ENCODE measurements around the gene PKD1L1.

The PKD1L1 gene

DNA sequence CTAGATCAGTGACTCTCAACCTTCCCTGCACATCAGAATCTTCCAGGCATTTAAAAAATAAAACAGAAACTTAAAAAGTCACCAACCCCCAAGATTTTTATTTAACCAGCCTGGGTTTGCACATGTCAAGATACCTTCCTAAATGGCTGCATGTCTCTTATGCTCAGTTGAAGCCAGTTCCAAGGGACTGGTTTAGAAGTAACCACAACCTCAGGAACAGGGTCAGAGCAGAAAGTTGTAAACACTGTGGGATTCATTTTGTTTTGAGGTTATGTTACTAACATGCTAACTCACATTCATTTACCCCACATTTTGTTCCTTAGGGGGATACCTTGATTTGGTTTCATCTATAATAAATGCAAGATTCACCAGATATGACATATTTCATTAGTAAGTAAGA is 72.9 kb downstream of the PKD1L1 start:
- no peak for DNase-seq (ENCODE audit: low spot score)

DNA sequence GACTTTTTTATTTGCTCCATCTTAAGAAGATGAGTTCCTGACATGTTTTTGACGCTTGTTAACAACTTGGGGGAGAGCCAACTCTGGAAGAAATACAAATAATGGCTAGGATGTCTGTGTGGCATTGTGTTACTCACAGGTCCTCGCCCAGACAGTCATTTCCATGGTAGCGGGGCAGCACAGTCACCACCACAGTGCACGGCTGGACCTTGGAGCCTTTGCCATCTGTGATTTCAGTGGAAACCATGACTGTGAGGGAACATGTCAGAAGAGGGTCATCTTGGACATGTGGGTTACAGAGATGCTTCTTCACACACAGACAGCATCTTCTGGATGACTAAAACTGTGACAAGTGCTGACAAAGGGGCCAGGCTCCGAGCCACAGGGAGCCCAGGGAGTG is 74.5 kb downstream of the PKD1L1 start:
- no peak for DNase-seq (ENCODE audit: low spot score)

DNA sequence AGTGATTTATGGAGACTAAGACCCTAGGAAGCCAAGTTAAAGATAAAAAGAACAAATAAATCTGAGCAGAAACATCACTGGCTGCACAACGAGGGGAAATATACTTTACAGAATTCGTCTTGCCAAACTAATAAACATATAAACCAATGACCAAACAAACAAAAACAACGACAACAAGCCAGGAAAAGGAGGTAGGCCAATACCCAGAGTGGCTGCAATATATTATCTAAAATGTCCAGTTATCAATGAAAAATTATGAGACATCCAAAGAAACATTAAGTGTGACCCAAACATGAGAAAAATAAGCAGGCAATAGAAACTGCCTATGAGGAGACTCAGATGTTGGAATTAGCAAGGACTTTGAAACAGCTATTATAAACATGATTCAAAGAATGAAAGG is 81.0 kb downstream of the PKD1L1 start:
- DNase-seq (ENCODE audit: low spot score): no peak

DNA sequence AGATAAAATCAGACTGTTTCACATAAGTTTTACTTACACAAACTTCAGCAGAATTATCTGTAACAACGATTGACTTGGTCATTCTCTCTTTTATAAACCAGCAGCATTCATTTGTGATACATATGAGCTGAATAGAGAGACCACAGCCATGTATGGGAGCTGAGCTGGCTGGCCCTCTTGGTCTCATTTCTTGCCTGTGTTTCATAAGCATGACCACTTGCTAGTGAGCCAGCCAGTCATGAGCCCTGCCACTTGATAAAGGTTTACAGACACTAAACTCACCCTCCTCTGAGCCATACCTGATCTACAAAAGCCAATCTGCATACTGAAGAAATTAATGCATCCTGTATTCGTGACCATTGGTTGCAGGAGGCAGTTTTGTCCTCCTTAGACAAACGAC is 82.1 kb downstream of the PKD1L1 start:
- DNase-seq (ENCODE audit: low spot score): no peak

DNA sequence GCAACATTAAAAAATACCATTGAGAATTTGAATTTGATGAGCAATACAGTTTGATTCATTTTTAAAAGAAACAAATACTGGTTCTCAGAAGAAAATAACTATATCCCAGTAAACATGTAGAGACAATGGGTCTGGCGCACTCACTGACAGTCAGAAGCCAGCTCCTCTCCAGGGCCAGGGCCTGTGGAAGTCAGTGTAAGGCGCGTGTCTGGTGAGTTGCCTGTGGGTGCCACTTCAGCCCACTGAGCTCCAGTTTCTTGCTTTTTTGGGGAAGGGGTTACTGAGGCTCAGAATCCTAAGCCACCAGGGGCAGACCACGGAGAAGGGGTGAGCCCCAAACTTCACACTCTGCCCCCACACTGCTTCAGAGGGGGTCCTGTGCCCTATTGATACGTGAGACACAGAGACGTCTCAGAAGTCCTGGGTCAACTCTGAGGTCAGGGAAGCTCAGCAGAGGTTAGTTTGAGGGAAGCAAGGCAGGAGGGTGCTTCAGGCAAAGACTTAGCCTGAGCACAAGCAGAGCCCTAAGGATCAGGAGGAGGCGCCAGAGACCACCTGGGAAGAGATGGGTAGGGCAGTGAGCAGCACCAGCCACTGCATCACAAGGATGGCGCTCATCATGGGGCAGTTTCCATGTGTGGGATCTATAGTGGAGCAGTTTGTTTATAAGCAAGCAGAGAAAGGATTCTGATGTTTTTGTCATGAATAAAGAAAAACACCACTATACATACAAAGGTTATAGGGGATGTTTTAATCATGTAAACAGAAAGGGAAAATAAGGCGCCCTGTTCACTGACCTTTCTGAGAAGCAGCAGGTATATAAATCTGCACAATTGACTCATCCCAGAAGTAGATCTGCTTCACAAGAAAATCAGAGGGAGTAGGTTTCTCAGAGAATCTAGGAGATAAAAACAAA is 95.7 kb downstream of the PKD1L1 start:
- DNase-seq (ENCODE audit: low spot score): no peak

DNA sequence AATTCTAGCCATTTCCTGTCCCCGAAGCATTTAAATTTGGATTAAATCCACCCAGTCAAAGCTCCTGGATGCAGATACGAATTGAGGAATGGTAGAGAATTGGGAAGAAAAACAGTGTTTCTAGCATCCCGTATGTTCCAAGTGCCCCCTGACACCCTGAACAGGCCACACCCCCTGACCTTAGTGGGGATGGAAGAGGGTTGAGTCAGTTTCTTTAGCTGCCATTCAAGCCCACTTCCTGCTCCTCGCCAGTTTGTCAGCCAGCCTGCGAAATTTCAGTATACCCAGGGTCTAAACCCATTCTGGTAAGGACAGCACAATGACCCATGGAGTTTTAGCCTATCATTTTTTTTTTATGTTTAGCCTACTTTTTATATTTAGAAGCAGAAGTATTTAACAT is 101.1 kb downstream of the PKD1L1 start:
- DNase-seq (ENCODE audit: low spot score): no peak

DNA sequence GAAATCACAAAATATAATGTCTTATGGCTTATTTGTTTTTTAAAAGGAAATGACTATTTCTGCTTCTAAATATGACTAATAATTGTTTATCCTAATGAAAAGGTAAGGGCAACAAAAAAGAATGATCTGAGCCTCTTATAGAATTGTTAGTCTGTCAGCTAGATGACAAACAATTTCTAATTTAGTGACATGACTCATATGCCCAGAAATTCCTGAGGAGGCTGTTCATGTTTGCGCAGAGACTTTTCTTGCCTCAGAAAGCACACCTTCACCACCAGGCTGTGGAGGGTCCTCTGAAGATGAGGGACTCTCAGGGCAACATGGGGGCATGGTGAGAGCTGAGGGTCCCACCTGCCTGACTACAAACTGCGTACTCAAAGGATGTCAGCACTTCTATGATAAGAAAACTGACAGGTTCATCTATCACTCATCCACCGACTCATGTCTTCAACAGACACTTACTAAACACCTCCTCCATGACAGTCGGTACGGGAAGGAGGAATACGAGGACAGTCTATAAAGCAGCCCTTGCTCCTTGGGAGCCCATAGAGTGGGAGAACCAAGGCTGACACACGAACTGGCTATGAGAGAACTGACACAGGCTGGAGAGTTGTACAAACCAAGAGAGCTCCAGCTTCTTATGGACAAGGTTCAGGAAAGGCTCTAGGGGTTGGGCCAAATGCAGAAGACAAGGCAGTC is 102.0 kb downstream of the PKD1L1 start:
- DNase-seq (ENCODE audit: low spot score): no peak

DNA sequence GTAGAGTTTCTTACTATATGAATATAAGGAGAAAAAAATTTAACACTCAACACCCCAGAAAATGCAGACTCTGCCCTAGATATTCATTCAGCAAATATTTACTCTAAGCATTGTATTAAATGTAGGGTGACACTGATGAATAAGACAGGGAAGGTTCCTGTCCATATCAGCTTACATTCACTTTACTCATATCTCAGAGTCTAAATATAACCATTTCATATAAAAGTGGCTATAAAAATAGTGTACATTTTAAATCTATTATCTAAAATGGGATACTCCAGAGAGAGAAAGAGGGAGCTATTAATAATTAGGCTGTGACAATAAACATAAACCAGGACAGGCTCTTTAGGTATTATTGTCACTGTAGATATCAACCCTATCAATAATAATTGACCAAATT is 104.0 kb downstream of the PKD1L1 start:
- no peak for DNase-seq (ENCODE audit: low spot score)

DNA sequence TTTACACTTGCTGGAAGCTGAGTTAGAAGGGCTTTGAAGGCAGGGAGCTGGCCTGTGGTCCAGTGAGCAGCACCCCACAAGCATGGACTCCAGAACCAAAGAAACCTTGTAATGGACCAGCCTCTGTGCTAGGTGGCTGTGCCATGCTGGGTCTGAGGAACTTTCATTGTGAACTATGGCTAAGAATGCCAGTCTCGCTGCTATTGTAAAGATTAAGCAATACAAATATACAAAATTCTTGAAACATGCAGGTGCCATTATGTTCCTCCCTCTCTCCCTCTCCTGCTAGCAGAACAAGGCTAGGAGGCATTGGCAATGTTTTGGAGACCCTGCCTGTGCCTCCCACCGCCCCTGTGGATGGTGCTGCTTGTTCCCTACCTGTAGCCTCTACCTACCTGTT is 105.0 kb downstream of the PKD1L1 start:
- DNase-seq (ENCODE audit: low spot score): no peak

DNA sequence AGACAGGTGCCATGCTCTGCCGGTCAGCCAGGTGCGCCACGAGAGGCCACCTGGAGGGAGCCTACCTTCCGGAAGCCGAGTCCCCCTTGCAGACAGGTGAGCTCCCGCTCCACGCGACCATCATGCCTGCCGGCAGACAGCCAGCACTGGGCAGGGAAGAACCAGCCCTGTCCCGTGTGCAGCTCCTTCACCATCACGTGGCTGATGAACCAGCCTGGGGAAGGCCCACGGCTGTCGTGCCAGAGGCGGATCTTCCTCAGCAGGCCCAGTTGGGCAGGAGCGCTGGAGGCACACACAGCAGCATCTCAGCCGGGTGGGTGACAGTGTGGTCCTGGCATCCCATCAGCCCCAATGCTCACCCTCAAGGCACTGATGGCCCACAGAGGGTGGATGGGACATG is 108.9 kb downstream of the PKD1L1 start:
- no peak for DNase-seq (ENCODE audit: low spot score)

DNA sequence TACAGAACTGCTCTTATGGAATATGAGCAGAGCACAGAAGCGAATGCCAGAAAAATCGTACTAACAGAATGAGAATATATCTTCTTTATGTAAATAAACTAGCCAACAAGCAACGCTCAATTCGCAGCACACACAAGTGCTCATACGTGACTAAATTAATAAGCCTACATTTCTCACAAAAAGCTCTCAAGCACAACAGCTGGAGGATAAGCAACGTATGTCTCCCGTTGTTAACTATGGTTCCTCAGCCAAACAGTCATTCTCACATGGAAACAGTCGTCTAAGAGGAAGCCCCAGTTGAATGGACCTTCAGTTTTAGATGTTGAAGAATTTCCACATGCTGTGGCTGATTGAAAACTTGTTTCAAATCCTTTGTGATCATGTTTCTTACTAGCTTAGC is 110.4 kb downstream of the PKD1L1 start:
- no peak for DNase-seq (ENCODE audit: low spot score)

DNA sequence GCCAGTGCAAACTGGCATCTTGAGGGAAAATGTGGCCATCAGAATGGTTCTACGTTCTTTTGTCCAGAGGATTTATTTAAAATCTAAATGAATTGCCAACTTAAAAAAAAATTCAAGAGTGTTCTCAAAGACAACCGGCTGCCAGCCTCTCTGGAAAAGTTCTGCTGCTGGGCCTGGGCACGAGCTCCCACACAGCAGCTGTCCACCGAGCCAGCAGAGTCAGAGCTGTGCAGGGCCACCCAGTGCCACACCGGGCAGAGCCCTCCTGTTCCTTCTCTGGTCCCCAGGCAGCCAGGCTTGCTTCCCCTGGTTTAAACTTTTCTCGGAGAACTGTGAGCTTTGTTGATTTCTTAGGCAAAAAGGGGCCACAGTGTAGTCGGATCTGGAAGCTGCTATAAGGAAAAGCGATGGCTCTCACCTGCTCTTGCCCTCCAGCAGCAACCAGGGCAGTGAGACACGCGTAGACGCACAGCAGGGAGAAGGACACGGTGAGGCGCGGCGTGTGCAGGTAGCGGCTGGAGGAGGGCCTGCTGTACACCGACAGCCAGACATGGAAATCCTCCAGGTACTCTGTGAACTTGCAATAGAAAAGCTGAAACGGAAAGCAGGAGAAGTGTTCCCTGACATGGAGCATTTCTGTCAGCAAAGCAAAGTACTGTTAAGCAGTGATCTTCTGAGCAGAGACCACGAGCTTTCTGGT is 111.6 kb downstream of the PKD1L1 start:
- DNase-seq (ENCODE audit: low spot score): no peak

DNA sequence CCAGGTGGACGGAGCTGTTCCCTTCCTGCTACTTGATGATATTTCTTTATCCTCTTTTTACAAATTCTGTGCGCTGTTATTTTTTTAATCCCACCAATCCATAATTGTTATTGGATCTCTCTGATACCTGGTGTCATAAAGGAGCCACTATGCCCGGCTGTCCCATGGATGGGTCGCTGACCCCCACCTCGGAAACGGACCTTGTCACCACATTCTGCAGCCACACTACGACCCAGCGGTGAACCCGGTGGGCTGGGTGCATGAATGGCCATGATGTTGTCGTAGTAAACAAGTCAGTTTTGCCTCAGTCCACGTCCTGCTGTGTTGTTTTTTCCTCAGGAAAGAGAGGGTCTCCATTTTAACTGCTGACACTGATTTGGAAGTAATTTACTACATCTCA is 112.2 kb downstream of the PKD1L1 start:
- no peak for DNase-seq (ENCODE audit: low spot score)

DNA sequence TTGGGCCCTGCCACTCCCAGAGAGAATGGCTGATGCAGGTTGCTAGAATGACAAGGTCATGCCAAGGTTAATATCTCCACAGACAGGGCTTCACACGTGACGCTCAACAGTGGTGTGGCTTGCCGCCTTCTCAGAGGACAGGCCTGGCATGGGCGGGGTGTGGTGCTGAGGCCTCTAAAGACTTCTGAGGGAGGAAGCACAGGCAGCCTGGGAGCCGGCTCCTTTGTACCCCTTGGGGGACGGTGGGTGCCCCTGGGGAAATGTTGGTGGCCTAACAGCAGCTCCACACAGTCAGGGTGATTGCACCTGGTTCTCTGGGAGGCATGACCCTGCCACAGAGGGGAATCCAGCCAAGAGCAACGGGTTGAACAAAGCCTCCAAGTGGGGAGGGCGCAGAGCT is 115.1 kb downstream of the PKD1L1 start:
- DNase-seq (ENCODE audit: low spot score): no peak

DNA sequence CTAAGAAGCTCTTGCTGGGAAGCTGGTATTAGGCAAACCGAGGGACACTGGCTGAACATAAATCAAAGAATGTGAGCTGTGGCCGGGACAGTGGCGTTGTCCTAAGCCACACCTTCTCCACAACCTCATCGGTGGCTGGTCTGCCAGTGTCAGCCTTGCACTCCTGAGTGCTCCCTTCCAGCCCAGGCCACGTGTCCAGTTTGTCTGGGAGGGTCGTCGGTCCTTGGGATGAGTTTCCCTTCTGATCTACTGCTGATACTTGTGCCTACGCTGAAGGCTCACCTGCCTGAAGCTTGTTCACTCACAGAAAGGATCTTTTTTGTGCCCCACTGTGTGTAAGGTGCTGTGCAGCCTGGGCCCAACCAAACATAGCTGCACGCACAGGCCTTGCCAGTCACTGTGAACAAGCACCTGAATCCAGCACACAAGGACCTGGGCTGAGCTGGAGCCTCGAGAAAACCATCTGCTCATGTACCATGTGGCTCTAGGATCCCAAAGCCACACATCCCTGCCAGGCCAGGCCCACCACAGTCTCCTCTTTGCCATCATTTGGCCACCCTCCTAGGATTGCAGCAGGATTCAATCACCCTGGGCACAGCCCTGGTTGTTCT is 116.1 kb downstream of the PKD1L1 start:
- no peak for DNase-seq (ENCODE audit: low spot score)

DNA sequence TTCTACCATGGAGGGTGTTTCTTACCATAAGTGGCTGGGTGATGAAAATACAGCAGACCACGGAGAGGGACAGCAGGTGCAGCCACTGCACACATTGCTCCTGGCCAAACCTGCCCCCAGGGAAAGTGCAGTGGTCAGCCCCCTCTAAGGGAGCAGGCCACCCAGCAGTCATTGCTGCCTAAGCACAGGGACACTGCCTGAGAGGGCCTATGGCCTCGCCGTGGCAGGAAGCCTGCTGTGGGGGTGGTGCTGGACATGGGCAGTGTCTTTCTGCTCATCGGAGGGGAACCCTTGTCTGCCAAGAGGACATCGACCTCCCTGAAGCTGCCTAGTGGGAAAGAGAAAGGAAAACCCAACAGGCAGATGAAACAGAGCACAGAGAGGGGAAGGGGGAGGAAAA is 118.3 kb downstream of the PKD1L1 start:
- DNase-seq (ENCODE audit: low spot score): no peak

DNA sequence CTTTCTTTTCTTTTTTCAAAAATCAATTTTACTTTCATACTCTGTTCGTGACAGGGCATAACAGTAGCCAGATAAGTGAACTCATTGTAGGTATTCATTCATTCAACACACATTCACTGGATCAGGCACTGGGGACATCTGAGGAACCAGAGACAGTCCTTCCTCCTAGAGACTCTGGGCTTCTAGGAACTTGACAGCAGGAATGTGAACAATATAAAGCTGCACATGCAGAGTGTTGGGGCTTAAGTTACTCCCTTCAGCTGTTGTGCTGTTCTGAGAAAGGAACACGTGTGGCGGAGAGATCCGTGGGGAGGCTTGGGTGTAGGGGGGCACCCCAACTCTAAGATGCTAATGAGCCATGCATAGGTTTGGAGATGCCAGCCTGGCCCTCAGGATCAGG is 120.4 kb downstream of the PKD1L1 start:
- no peak for DNase-seq (ENCODE audit: low spot score)

DNA sequence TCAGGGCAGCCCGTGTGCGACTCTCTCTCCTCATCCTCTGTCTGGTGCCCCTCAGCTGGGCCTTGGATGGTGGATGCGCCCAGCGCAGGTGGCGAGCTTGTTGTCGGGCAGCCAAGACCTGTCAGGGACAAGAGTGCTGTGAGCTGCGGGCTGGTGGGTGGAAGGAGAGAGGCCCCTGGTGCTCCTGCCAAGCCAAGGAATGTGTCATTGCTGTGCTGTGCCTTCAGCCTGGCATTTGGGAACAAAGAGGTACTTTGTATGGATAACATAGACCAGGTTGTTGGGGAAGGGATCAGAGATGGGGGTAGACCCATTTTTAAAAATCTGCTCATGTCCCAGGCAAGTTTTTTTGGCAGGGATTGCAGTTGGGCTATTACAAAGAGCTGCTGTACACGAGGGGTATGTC is 120.9 kb downstream of the PKD1L1 start:
- DNase-seq (ENCODE audit: low spot score): no peak

DNA sequence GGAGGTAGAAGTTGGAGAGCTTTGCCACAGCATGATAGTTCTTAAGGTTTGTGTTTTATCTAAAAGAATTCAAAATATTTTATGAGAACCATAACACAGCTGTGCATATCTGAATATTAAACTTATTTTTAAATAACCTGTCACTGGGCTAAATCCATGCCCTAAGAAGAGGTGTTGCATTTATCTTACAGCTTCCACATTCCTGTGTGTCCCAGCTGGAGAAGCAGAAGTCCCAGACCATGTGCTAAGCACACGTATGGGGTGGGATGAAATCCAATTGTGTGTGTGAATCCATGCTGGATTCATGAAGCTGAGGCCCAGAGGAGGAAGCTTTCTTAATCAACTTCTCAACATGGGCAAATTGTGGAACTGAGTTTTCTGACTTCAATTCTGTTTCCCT is 121.5 kb downstream of the PKD1L1 start:
- DNase-seq (ENCODE audit: low spot score): no peak

DNA sequence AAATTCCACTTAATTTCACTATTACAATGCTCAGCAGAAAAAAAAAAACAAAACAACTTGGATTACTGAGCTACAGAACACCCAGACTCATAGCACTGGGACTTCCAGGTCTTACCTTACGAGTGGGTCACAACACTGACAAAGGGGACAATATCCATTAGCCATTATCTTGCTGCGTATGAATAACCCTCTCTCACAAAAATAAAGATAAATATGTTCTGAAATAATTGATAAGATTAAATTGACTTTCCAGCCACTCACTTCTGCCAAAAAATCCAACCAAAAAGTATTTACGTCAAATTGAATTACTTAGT is 128.7 kb downstream of the PKD1L1 start:
- no peak for DNase-seq (ENCODE audit: low spot score)

DNA sequence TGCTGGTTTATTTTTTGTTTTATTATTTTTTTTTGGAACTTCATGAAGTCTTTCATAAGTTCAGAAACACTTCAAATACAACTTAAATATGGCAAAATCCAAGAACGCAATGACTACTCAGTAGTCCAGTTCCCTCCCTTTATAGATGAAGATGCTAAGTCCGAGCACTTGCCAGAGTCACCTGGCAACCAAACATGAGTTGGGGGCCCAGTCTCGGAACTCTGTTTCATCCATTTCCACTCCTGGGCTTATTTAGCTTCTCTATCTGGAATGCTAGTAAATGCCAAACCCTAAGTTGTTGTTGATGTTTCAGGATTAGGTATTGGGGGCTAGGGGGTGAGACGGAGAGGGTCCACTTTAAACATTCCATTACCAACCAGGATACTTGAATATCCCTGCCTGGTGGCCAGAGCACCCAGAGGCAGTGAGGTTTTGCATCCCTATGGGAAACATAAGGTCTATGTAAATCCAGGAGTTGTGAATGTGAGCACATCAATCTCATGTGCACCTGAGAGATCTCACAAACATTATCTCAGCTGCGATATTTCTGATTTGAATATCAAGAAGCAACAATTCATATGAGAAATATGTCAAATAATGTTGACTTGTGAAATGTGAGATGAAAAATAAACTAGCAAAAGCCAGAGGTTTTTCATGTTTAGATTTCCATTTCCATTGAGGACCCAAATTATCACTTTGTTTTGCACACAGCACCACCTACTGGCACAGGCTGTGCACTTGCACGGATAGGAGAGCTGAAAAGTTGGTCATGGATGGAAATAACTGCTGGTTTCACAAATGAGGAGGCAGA is 129.3 kb downstream of the PKD1L1 start:
- DNase-seq (ENCODE audit: low spot score): no peak

DNA sequence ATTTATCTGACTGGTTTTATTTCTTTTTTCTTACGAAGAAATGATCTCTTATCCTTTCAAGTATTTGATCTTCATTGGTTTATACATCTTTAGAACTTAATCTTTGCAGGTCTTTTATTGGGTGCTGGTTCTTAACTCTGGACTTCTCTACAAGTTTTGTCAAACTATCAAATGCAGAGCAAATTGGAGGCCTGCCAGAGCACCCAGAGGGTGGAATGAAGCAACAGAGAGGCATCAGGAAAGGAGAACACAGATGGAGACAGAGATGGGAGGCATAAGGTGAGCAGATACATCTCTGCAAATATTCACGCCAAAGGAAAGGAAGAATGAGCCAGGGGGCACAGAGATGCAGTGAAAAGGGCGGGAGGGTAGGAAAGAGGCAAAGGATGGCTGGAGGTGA is 130.3 kb downstream of the PKD1L1 start:
- no peak for DNase-seq (ENCODE audit: low spot score)

Data from CD4-positive, alpha-beta T cell treated with Interleukin-6 at 100 ng/mL for 8 hours (primary cell).